K562 (cell line): Measurements from ENCODE around the gene INPP4B. TPM values are rescaled to one million over a fixed set of nuclear protein-coding genes. Genes with fewer than 3 reads are reported as not detected.

Experiments
- polyA plus RNA-seq, 8 experiments: library from polyadenylated mRNA; depleted of rRNA in 4 of 8; stranded (reverse) in 5 of 8; unstranded in 3 of 8; fragments of >200 nt; fragmentation: Nextera tagmentation in 2 of 8; fragmentation: Illumina TruSeq in 1 of 8; extraction: Ambion mirVana in 2 of 8; extraction: Trizol in 1 of 8; gene quantifications; 2 replicates each; pipeline versions ENCODE4 v1.2.1 to v1.2.3, GENCODE V29; 2011 to 2014; ENCODE audit warnings: inconsistent platforms in 1 of 8, missing spikeins in 1 of 8
- total RNA-seq, 7 experiments: library from RNA; depleted of rRNA in 6 of 7; stranded (reverse); fragments of >200 nt in 6 of 7; fragmentation: Illumina TruSeq in 2 of 7; extraction: Trizol in 2 of 7; gene quantifications; 2 replicates each; pipeline versions ENCODE4 v1.2.1 to v1.2.3, GENCODE V29; 2011 to 2021; ENCODE audit warnings: low replicate concordance in 1 of 7
- TF ChIP-seq, protein P1 (sequence below): fragments of 200-600 bp; sonication (generic); IDR thresholded peaks from one replicate; pipeline ENCODE4 v1.6.1; 2012; ENCODE audit warnings: mild to moderate bottlenecking, low read depth, low read length, inconsistent platforms

INPP4B gene
- total and polyA plus RNA-seq, 9 of the 15 experiments (the other 6 are each of a cell fraction or from before 2014, with no cell fraction given), result 0.04 to 0.11 TPM; not detected in 7

DNA sequence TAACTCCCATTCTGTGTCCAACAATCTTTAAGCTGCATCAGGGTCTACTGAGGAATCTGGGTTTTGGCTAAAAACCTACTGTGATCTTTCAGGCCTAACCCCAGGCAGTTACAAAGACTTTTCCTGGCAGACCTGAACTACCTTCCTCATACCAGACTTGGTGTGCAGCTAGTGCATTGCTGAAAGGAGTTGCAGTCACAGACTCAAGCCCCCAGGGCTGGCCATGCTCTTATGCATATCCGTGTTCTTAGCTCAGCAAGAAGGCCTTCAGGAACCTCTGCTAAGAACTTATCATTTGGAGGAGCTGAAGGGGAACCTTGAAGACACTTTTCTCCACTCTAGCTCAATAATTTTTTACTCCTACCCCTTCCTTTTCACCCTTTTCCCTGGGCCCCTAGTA, 147.5 kb downstream of the INPP4B start (continued):
- TF ChIP-seq, protein P1, sequence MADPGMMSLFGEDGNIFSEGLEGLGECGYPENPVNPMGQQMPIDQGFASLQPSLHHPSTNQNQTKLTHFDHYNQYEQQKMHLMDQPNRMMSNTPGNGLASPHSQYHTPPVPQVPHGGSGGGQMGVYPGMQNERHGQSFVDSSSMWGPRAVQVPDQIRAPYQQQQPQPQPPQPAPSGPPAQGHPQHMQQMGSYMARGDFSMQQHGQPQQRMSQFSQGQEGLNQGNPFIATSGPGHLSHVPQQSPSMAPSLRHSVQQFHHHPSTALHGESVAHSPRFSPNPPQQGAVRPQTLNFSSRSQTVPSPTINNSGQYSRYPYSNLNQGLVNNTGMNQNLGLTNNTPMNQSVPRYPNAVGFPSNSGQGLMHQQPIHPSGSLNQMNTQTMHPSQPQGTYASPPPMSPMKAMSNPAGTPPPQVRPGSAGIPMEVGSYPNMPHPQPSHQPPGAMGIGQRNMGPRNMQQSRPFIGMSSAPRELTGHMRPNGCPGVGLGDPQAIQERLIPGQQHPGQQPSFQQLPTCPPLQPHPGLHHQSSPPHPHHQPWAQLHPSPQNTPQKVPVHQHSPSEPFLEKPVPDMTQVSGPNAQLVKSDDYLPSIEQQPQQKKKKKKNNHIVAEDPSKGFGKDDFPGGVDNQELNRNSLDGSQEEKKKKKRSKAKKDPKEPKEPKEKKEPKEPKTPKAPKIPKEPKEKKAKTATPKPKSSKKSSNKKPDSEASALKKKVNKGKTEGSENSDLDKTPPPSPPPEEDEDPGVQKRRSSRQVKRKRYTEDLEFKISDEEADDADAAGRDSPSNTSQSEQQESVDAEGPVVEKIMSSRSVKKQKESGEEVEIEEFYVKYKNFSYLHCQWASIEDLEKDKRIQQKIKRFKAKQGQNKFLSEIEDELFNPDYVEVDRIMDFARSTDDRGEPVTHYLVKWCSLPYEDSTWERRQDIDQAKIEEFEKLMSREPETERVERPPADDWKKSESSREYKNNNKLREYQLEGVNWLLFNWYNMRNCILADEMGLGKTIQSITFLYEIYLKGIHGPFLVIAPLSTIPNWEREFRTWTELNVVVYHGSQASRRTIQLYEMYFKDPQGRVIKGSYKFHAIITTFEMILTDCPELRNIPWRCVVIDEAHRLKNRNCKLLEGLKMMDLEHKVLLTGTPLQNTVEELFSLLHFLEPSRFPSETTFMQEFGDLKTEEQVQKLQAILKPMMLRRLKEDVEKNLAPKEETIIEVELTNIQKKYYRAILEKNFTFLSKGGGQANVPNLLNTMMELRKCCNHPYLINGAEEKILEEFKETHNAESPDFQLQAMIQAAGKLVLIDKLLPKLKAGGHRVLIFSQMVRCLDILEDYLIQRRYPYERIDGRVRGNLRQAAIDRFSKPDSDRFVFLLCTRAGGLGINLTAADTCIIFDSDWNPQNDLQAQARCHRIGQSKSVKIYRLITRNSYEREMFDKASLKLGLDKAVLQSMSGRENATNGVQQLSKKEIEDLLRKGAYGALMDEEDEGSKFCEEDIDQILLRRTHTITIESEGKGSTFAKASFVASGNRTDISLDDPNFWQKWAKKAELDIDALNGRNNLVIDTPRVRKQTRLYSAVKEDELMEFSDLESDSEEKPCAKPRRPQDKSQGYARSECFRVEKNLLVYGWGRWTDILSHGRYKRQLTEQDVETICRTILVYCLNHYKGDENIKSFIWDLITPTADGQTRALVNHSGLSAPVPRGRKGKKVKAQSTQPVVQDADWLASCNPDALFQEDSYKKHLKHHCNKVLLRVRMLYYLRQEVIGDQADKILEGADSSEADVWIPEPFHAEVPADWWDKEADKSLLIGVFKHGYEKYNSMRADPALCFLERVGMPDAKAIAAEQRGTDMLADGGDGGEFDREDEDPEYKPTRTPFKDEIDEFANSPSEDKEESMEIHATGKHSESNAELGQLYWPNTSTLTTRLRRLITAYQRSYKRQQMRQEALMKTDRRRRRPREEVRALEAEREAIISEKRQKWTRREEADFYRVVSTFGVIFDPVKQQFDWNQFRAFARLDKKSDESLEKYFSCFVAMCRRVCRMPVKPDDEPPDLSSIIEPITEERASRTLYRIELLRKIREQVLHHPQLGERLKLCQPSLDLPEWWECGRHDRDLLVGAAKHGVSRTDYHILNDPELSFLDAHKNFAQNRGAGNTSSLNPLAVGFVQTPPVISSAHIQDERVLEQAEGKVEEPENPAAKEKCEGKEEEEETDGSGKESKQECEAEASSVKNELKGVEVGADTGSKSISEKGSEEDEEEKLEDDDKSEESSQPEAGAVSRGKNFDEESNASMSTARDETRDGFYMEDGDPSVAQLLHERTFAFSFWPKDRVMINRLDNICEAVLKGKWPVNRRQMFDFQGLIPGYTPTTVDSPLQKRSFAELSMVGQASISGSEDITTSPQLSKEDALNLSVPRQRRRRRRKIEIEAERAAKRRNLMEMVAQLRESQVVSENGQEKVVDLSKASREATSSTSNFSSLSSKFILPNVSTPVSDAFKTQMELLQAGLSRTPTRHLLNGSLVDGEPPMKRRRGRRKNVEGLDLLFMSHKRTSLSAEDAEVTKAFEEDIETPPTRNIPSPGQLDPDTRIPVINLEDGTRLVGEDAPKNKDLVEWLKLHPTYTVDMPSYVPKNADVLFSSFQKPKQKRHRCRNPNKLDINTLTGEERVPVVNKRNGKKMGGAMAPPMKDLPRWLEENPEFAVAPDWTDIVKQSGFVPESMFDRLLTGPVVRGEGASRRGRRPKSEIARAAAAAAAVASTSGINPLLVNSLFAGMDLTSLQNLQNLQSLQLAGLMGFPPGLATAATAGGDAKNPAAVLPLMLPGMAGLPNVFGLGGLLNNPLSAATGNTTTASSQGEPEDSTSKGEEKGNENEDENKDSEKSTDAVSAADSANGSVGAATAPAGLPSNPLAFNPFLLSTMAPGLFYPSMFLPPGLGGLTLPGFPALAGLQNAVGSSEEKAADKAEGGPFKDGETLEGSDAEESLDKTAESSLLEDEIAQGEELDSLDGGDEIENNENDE, result no peak
